Stimulated activated CD4-positive, alpha-beta T cell treated with anti-CD3 and anti-CD28 coated beads, Interleukin-4, amount 100 ng/mL, for 24 hours (primary cell): Measurements from ENCODE around the gene NLE1.
"Not testable (repeated sequence)": the region's sequence is repeated elsewhere in the genome, so short reads cannot be mapped to it uniquely, and the experiment has no call there.

Experiments
- DNase-seq: peaks from one replicate; pipeline ENCODE4 v3.0.0-alpha.2; 2020

The NLE1 gene

GRCh38 chr17:35127751-35128514 is 14.2 kb downstream of the NLE1 start:
- DNase-seq: no peak

DNA sequence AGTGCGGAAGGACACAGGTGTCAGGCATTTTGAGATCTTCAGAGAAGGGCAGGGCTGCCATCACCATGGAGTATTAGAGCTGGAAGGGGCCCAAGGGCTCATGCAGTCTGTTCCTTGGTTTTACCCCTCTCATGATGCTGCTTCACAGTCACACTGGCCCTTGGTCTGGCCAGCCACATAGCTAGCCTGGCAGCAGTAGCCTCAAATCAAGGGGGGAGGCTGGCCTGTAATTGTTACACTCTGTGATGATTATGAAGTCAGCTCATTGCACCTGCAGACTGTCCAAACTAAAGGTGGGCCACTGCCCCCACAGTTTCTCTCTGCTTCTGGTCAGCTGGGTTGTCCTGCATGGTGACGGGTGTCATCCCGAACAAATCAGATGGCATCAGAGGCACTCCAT is 20.8 kb downstream of the NLE1 start, which contains the start of gene FNDC8:
FNDC8 (plus strand) TSS at position 301 of the 400 bp plus-strand sequence; CDS start at position 380, 79 bp downstream.
- no peak for DNase-seq

- peak; percentile 76 for DNase-seq
Observed at GRCh38 chr17:35119370-35120165, 22.5 kb downstream of the NLE1 start, which contains the start of gene RAD51D. TSS of gene RAD51D (minus strand) at chr17:35119860. CDS start at chr17:35119613, 247 bp downstream.

- peak; percentile 40 for DNase-seq
Observed at GRCh38 chr17:35117984-35118383, 24.1 kb downstream of the NLE1 start.

- DNase-seq: no peak
Observed at GRCh38 chr17:35116845-35117244, 25.3 kb downstream of the NLE1 start.

DNA sequence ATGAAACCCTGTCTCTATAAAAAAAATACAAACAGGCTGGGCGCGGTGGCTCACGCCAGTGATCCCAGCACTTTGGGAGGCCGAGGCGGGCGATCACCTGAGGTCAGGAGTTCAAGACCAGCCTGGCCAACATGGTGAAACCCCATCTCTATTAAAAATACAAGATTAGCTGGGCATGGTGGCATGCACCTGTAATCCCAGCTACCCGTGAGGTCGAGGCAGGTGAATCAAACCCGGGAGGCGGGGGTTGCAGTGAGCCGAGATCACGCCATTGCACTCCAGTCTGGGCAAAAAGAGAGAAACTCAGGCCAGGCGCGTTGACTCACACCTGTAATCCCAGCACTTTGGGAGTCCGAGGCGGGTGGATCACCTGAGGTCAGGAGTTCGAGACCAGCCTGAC is 31.3 kb downstream of the NLE1 start:
- not testable (repeated sequence) for DNase-seq

- DNase-seq: no peak
Observed at GRCh38 chr17:35104844-35105450, 37.2 kb downstream of the NLE1 start.

DNA sequence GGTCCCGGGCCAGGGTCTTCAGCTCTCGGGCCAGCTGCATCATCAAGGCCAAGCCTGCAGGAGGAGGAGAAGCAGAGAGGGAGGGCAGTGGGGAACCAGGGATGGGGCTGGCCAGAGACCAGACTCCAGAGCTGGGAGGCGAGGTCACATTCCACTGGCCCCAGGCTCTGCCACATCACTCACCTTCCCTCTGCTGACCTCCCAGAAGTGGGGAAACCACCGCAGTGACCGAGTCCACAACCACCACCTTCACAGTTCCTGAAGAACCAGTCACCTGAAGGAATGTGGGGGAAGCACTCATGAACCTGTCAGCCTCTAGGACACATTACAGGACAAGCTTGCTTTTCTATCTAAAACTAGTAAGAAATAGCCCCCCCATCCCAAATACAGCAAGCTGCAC is 38.8 kb downstream of the NLE1 start:
- no peak for DNase-seq

DNA sequence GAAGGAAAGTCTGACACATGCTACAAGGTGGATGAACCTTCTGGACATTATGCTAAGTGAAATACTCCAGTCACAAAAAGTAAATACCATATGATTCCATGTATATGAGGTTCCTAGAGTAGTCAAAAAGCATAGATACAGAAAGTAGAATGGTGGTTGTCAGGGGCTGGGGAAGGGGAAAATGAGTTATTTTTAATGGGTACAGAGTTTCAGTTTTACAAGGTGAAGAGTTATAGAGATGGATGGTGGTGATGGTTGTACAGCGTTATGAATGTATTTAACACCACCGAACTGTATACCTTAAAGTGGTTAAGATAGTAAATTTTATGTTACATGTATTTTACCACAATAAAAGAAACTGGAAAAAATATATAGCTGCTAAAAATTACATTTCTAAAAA is 40.4 kb downstream of the NLE1 start:
- DNase-seq: no peak

GRCh38 chr17:35101036-35101435 is 41.1 kb downstream of the NLE1 start:
- no peak for DNase-seq

DNA sequence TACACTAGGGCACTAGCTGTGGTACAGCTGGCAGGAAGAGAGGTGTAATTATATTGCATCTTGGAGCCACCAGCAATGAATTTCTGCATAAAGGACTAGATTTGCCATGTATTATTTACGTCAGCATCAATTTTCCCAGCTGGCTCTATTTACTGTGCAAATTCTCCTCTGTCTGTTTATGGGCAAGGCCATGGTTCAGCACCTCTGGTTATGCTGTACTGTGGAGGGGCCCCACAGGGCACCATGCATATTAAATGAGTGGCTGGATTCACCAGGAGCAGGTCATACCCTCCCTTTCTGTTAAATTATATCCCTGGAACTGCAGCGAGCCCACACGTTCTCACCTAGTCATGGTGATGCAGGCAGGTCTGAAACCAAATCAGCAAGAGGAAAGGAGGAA is 42.2 kb downstream of the NLE1 start:
- no peak for DNase-seq

- no peak for DNase-seq
Observed at GRCh38 chr17:35097776-35098175, 44.3 kb downstream of the NLE1 start.

- DNase-seq: no peak
Observed at GRCh38 chr17:35095741-35096140, 46.4 kb downstream of the NLE1 start.

DNA sequence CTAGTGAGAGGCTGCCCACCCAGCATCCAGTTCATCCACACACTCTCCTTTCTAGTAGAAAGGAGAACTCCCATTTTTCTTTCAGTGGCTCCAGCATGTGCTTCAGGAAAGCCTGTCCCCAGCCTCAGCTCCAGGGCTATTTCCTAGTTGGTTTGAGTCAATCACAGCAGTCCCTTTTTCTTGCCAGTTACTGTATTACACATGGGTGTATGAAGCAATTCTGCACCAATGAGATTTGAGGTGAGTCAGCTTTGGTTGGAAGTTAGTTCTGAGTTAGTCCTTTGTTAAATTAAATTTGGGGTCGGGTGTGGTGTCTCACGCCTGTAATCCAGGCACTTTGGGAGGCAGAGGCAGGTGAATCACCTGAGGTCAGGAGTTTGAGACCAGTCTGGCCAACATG is 47.2 kb downstream of the NLE1 start:
- no peak for DNase-seq

DNA sequence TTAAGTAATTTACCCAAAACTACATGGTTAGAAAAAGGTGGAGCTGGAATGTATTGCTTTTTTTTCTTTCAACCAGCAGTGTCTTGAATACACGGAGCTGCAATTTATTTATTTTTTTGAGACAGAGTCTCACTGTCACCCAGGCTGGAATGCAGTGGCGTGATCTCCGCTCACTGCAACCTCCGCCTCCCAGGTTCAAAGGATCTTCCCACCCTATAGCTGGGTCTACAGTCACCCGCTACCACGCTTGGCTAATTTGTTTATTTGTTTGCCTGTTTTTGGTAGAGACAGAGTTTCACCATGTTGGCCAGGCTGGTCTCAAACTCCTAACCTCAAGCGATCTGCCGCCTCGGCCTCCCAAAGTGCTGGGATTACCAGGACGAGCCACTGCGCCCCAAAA is 51.4 kb downstream of the NLE1 start:
- not testable (repeated sequence) for DNase-seq

GRCh38 chr17:35089586-35090296 is 52.4 kb downstream of the NLE1 start:
- peak; percentile 64 for DNase-seq

- DNase-seq: peak; percentile 87
Observed at GRCh38 chr17:35088881-35089585, 53.1 kb downstream of the NLE1 start.

DNA sequence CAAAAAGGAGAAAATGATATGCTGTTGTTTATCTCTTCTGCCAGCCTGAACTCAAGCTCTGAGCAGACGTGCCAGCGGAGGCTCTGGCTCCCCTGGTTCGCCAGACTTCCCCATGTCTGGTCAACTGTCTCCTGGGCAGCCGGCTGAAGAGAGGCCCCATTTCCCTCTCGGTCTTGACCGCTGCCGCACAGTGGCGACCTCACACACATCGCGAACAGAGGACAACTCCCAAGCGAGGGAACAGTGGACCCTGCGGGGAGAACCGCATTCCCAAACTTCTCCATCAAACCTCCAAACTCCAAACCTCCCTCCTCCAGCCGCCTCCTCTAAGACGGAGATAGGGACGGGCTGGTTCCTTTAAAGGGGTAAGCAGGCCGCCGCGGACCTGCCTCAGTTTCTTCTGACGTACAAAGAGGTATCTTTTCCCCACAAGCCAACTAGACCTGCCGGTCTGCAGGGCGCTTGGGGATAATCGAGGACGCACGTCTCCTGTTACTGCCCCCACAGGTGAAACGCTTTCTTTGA is 53.7 kb downstream of the NLE1 start:
- DNase-seq: peak; percentile 16

DNA sequence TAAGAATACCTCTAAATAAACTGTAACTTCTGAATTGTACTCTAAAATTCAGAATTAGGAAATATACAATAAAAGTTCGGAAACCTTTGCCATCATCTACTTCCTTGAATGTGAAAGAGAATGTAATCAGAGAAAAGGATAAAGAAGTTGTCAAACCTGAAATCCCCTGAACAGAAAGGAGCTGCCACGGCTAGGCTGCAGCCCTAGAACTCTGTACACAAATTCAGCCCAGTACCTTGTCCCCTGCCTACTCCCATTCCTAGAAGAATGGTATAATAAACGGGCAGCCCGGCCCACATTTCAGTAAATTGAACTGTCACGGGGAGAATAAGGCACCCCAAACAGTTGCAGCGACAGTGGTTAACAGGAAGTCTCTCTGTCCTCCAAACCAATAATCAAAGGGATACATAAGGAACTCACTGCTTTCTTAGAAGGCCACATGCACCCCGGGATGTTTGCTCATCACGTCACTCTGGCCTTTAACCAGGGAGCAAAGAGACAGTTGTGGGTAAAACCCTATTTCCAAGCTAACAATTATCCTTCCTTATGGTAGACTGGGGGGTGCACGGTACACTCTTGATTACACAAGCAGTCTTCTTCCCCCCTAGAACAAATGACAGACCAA is 54.3 kb downstream of the NLE1 start:
- DNase-seq: peak; percentile 19

- DNase-seq: no peak
Observed at GRCh38 chr17:35086931-35087573, 55.1 kb downstream of the NLE1 start.

DNA sequence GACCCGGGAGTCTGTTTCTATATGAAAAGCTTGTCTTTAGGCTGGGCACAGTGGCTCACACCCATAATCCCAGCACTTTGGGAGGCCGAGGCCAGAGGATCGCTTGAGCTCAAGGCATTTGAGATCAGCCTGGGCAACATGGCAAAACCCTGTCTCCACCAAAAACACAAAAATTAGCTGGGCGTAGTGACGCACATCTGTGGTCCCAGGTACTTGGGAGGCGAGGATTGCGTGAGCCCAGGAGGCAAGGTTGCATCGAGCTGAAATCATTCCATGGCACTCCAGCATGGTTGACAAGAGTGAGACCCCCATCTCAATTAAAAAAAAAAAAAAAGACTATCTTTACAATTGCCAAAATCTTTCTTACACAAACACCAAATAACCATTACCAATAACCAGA is 55.9 kb downstream of the NLE1 start:
- DNase-seq: no peak
